Erythroblast (primary cell): Measurements from ENCODE around the gene EIF5B.

Experiments used
- GATA1 ChIP-seq: IDR thresholded peaks from 2 replicates; pipeline ENCODE4 v1.6.1; 2011; ENCODE audit warnings: low read depth, mild to moderate bottlenecking, control low read depth, low read length, moderate library complexity
- POLR2A ChIP-seq: IDR thresholded peaks from 2 replicates; pipeline ENCODE4 v1.6.1; 2011; ENCODE audit warnings: mild to moderate bottlenecking, low read length

GRCh38 chr2:99386011-99386410 is 48.8 kb downstream of the EIF5B start:
- TF ChIP-seq POLR2A, result no peak
- TF ChIP-seq GATA1, result no peak
